ENCODE results near the gene DENND1A.

GRCh38 chr9:123346026-123346425, 583.9 kb downstream of the DENND1A start:
- no peak for TF ChIP-seq POLR2AphosphoS5 (IDR thresholded peaks at IDR 0.05; ENCODE audit: borderline replicate concordance, low read depth, low read length)
- no peak for TF ChIP-seq FOXP2 (optimal IDR thresholded peaks at IDR 0.05; ENCODE audit: control extremely low read depth, extremely low read length, insufficient read depth)
- TF ChIP-seq EZH2 (IDR thresholded peaks at IDR 0.05), result no peak
